HEK293 (cell line): Measurements from ENCODE around the gene ZNF699.

Experiments
- CTCF ChIA-PET: fragments of 350-600 bp; formaldehyde crosslinking; extraction: SDS; loops from one replicate; lab custom pipeline; 2021; ENCODE audit warnings: antibody characterized with exemption; lab: Yijun Ruan, JAX
- POLR2A ChIA-PET: fragments of 300-600 bp; formaldehyde crosslinking; extraction: SDS; loops from one replicate; lab custom pipeline; 2020; ENCODE audit warnings: antibody characterized with exemption, inconsistent platforms; lab: Yijun Ruan, JAX
- H3K27ac ChIP-seq: fragments of 200-500 bp; sonication (Bioruptor generic); 2 replicates; pipeline ENCODE4 v1.5.1; 2014; ENCODE audit warnings: low read depth, low read length, control low read depth, inconsistent platforms; ENCODE audit errors: extremely low read depth
- H3K36me3 ChIP-seq, 2 experiments: fragments of 200-500 bp in 1 of 2; sonication (Bioruptor generic) in 1 of 2; 1 replicate in 1 of 2; 2 replicates in 1 of 2; pipeline ENCODE4 v1.5.1; 2014 to 2017; ENCODE audit warnings: inconsistent platforms in 2 of 2, low read length in 2 of 2; ENCODE audit not compliant: control insufficient read depth in 2 of 2, insufficient read depth in 1 of 2
- H3K4me1 ChIP-seq: fragments of 200-500 bp; sonication (Bioruptor generic); 2 replicates; pipeline ENCODE4 v1.5.1; 2014; ENCODE audit warnings: mild to moderate bottlenecking, low read length, inconsistent platforms; ENCODE audit not compliant: control insufficient read depth, insufficient read depth
- H3K4me3 ChIP-seq: 2 replicates; pipeline ENCODE4 v1.5.1; 2011; ENCODE audit warnings: low read depth, mild to moderate bottlenecking, control low read depth, low read length, moderate library complexity
- H3K9me3 ChIP-seq: fragments of 200-500 bp; sonication (Bioruptor generic); 2 replicates; pipeline ENCODE4 v1.5.1; 2014; ENCODE audit warnings: low read depth, low read length, inconsistent platforms; ENCODE audit not compliant: control insufficient read depth, insufficient read depth
- BCL11A ChIP-seq: fragments of 450-650 bp; formaldehyde crosslinking; IDR thresholded peaks from 2 replicates; pipeline ENCODE4 v1.5.1; 2016; ENCODE audit warnings: low read depth, missing biosample characterization, missing genetic modification characterization
- PBX3 ChIP-seq: sonication (generic); formaldehyde crosslinking; IDR thresholded peaks from 2 replicates; pipeline ENCODE4 v1.8.1; 2022; ENCODE audit warnings: mild to moderate bottlenecking, moderate library complexity, missing genetic modification reagents
- SETDB1 ChIP-seq: IDR thresholded peaks from one replicate; pipeline ENCODE4 v1.6.1; 2017; ENCODE audit warnings: mild to moderate bottlenecking, low read length, moderate library complexity, mixed read lengths; ENCODE audit not compliant: insufficient read length
- TRIM28 ChIP-seq: IDR thresholded peaks from 2 replicates; pipeline ENCODE4 v1.6.1; 2011; ENCODE audit warnings: low read length, control low read depth, borderline replicate concordance
- ZEB2 ChIP-seq: fragments of 450-650 bp; formaldehyde crosslinking; IDR thresholded peaks from 2 replicates; pipeline ENCODE4 v1.5.1; 2016; ENCODE audit warnings: missing biosample characterization, missing genetic modification characterization
- ZNF138 ChIP-seq: fragments of 450-650 bp; formaldehyde crosslinking; IDR thresholded peaks from 2 replicates; pipeline ENCODE4 v1.5.1; 2016; ENCODE audit warnings: missing biosample characterization, missing genetic modification characterization, borderline replicate concordance
- ZNF211 ChIP-seq: fragments of 450-650 bp; formaldehyde crosslinking; IDR thresholded peaks from 2 replicates; pipeline ENCODE4 v1.5.1; 2016; ENCODE audit warnings: low read depth, missing biosample characterization, missing genetic modification characterization
- ZNF223 ChIP-seq: fragments of 450-650 bp; formaldehyde crosslinking; IDR thresholded peaks from 2 replicates; pipeline ENCODE4 v1.5.1; 2016; ENCODE audit warnings: missing biosample characterization, missing genetic modification characterization
- ZNF274 ChIP-seq, 2 experiments: fragments of 200-500 bp in 1 of 2; fragments of 450-650 bp in 1 of 2; sonication (Bioruptor generic) in 1 of 2; formaldehyde crosslinking in 1 of 2; IDR thresholded peaks; 2 replicates each; pipeline versions ENCODE4 v1.5.1 to v1.6.1; 2014 to 2016; ENCODE audit warnings: borderline replicate concordance in 1 of 2, inconsistent platforms in 1 of 2, low read length in 1 of 2, missing biosample characterization in 1 of 2, missing genetic modification characterization in 1 of 2
- ZNF292 ChIP-seq: fragments of 450-650 bp; formaldehyde crosslinking; IDR thresholded peaks from 2 replicates; pipeline ENCODE4 v1.5.1; 2016; ENCODE audit warnings: low read depth, missing biosample characterization, missing genetic modification characterization, borderline replicate concordance
- ZNF501 ChIP-seq: fragments of 450-650 bp; formaldehyde crosslinking; IDR thresholded peaks from 2 replicates; pipeline ENCODE4 v1.5.1; 2016; ENCODE audit warnings: missing biosample characterization, missing genetic modification characterization
- ZNF510 ChIP-seq: fragments of 450-650 bp; formaldehyde crosslinking; IDR thresholded peaks from 2 replicates; pipeline ENCODE4 v1.5.1; 2018; ENCODE audit warnings: mild to moderate bottlenecking, missing genetic modification characterization, missing biosample characterization; ENCODE audit not compliant: insufficient replicate concordance
- ZNF555 ChIP-seq: fragments of 450-650 bp; formaldehyde crosslinking; conservative IDR thresholded peaks from 2 replicates; pipeline ENCODE4 v1.5.1; 2017; ENCODE audit warnings: missing biosample characterization, mild to moderate bottlenecking, missing genetic modification characterization, inconsistent platforms
- ZNF558 ChIP-seq: fragments of 450-650 bp; formaldehyde crosslinking; IDR thresholded peaks from 2 replicates; pipeline ENCODE4 v1.5.1; 2016; ENCODE audit warnings: missing biosample characterization, missing genetic modification characterization
- ZNF571 ChIP-seq: fragments of 450-650 bp; formaldehyde crosslinking; IDR thresholded peaks from 2 replicates; pipeline ENCODE4 v1.5.0; 2017; ENCODE audit warnings: missing biosample characterization, missing genetic modification characterization
- ZNF623 ChIP-seq: fragments of 450-650 bp; formaldehyde crosslinking; IDR thresholded peaks from 2 replicates; pipeline ENCODE4 v1.5.1; 2016; ENCODE audit warnings: missing biosample characterization, missing genetic modification characterization
- ZNF707 ChIP-seq: fragments of 450-650 bp; formaldehyde crosslinking; IDR thresholded peaks from 2 replicates; pipeline ENCODE4 v1.5.1; 2016; ENCODE audit warnings: missing biosample characterization, missing genetic modification characterization
- ZNF76 ChIP-seq: fragments of 450-650 bp; formaldehyde crosslinking; IDR thresholded peaks from 2 replicates; pipeline ENCODE4; 2016; ENCODE audit warnings: low read depth, missing biosample characterization, missing genetic modification characterization, borderline replicate concordance
- ZNF768 ChIP-seq: fragments of 450-650 bp; formaldehyde crosslinking; IDR thresholded peaks from 2 replicates; pipeline ENCODE4 v1.5.1; 2018; ENCODE audit warnings: missing biosample characterization, mild to moderate bottlenecking, missing genetic modification characterization
- ZNF792 ChIP-seq: fragments of 450-650 bp; formaldehyde crosslinking; IDR thresholded peaks from 2 replicates; pipeline ENCODE4 v1.5.1; 2016; ENCODE audit warnings: missing biosample characterization, missing genetic modification characterization
- ZSCAN4 ChIP-seq: fragments of 450-650 bp; formaldehyde crosslinking; IDR thresholded peaks from 2 replicates; pipeline ENCODE4 v1.5.1; 2017; ENCODE audit warnings: missing biosample characterization, missing genetic modification characterization
- ZSCAN5A ChIP-seq: fragments of 450-650 bp; formaldehyde crosslinking; IDR thresholded peaks from 2 replicates; pipeline ENCODE4 v1.5.1; 2016; ENCODE audit warnings: missing biosample characterization, missing genetic modification characterization

ZNF699 gene

GRCh38 chr19:9345005-9345404 lies 35.4 kb upstream of the ZNF699 start (continued):
- TF ChIP-seq ZNF555 (tag by site-specific recombination): no peak
- TF ChIP-seq ZNF76 (tag by site-specific recombination): no peak
- TF ChIP-seq ZNF138 (tag by site-specific recombination): no peak
- TF ChIP-seq ZNF223 (tag by site-specific recombination): no peak
- no peak for TF ChIP-seq ZNF792
- no peak for TF ChIP-seq ZEB2 (tag by site-specific recombination)
- TF ChIP-seq ZSCAN4 (tag by site-specific recombination): no peak
- TF ChIP-seq PBX3 (CRISPR knock-in tag): no peak
- TF ChIP-seq, all 188 proteins: peak for 0

- Histone ChIP-seq H3K9me3 (no peaks in the 10 kb centered on the region; the same call in none of the 2 replicates), H3K36me3 (peaks cover 0 to 55% of the 10 kb centered on the region in 2 experiments; a peak in 1 of 3 replicates), H3K4me3 (no peak overlapping the region), H3K27ac (no peak overlapping the region), H3K4me1 (no peaks in the 10 kb centered on the region)
- TF ChIP-seq ZNF768 (tag by site-specific recombination) (no peak), TRIM28 (peak; percentile 98; the same call in 1 of the 2 replicates), ZNF558 (no peak), ZSCAN5A (no peak), ZNF501 (no peak), ZNF274 (IDR thresholded peaks at IDR 0.05; ENCODE audit: low read length) (peak; percentile 86), ZNF274 (tag by site-specific recombination; IDR thresholded peaks at IDR 0.05; ENCODE audit: borderline replicate concordance) (peak; percentile 95), ZNF292 (tag by site-specific recombination) (no peak), ZNF211 (tag by site-specific recombination) (no peak), ZNF707 (no peak), BCL11A (tag by site-specific recombination) (no peak), ZNF571 (no peak), ZNF623 (no peak), ZNF510 (tag by site-specific recombination) (no peak), SETDB1 (peak; percentile 100)
- POLR2A ChIA-PET: no interaction called here
- CTCF ChIA-PET: interaction anchor here (0.8 kb wide), 1 partner anchor 31 kb away, joined by 4 read pairs; no protein-coding TSS in a partner anchor
Measured at GRCh38 chr19:9342610-9343304, 33.1 kb upstream of the ZNF699 start.
